Measurements from ENCODE around the gene CMTR1. TPM values are rescaled to one million over a fixed set of nuclear protein-coding genes. Genes with fewer than 3 reads are reported as not detected.
A peak's percentile ranks its signal among the peaks of the same experiment; 100 is the strongest.
"Not testable (repeated sequence)": the region's sequence is repeated elsewhere in the genome, so short reads cannot be mapped to it uniquely, and the experiment has no call there.

Gene CMTR1
- total RNA-seq, 1 donor from 2014 or later = 44.5 TPM

- H3K27ac Mint-ChIP-seq (ENCODE audit: unreplicated experiment) = peak within 1 kb of the TSS; percentile 83
- H3K27me3 Mint-ChIP-seq (ENCODE audit: unreplicated experiment) = peaks cover 3% of the 10 kb centered on the region
- no peak for TF ChIP-seq CTCF (IDR thresholded peaks at IDR 0.05)
- no peaks in the 10 kb centered on the region for H3K9me3 Mint-ChIP-seq (ENCODE audit: unreplicated experiment)
- peak within 1 kb of the TSS; percentile 92 for H3K4me3 Mint-ChIP-seq (ENCODE audit: unreplicated experiment)
- H3K36me3 Mint-ChIP-seq (ENCODE audit: unreplicated experiment) = no peaks in the 10 kb centered on the region
- peaks cover 17% of the 10 kb centered on the region for H3K4me1 Mint-ChIP-seq (ENCODE audit: unreplicated experiment)
- DNase-seq (ENCODE audit: extremely low spot score, unreplicated experiment) = peak; percentile 98
Measured at GRCh38 chr6:37499433-37500293, 66.6 kb downstream of the CMTR1 start, which contains the start of gene CCDC167. CCDC167 (minus strand) TSS chr6:37499893; CDS start chr6:37499863, 30 bp downstream.

GRCh38 chr6:37500294-37500608 is 67.2 kb downstream of the CMTR1 start:
- Mint-ChIP-seq H3K27me3 (ENCODE audit: unreplicated experiment) (peaks cover 6% of the 10 kb centered on the region), H3K9me3 (ENCODE audit: unreplicated experiment) (no peaks in the 10 kb centered on the region), H3K4me3 (ENCODE audit: unreplicated experiment) (peak overlapping the region; percentile 92), H3K27ac (ENCODE audit: unreplicated experiment) (peak overlapping the region; percentile 83), H3K4me1 (ENCODE audit: unreplicated experiment) (peaks cover 17% of the 10 kb centered on the region), H3K36me3 (ENCODE audit: unreplicated experiment) (no peaks in the 10 kb centered on the region)
- no peak for TF ChIP-seq CTCF (IDR thresholded peaks at IDR 0.05)
- DNase-seq (ENCODE audit: extremely low spot score, unreplicated experiment) = no peak

GRCh38 chr6:37500904-37501303 is 67.9 kb downstream of the CMTR1 start:
- not testable (repeated sequence) for H3K27me3 Mint-ChIP-seq (ENCODE audit: unreplicated experiment); H3K27ac Mint-ChIP-seq (ENCODE audit: unreplicated experiment); DNase-seq (ENCODE audit: extremely low spot score, unreplicated experiment); H3K9me3 Mint-ChIP-seq (ENCODE audit: unreplicated experiment); H3K36me3 Mint-ChIP-seq (ENCODE audit: unreplicated experiment); H3K4me3 Mint-ChIP-seq (ENCODE audit: unreplicated experiment)
- H3K4me1 Mint-ChIP-seq (ENCODE audit: unreplicated experiment) = peaks cover 17% of the 10 kb centered on the region

GRCh38 chr6:37501632-37502491 is 68.8 kb downstream of the CMTR1 start:
- Mint-ChIP-seq H3K36me3 (ENCODE audit: unreplicated experiment) (no peaks in the 10 kb centered on the region), H3K27ac (ENCODE audit: unreplicated experiment) (no peak overlapping the region), H3K4me3 (ENCODE audit: unreplicated experiment) (no peak overlapping the region), H3K9me3 (ENCODE audit: unreplicated experiment) (no peaks in the 10 kb centered on the region), H3K4me1 (ENCODE audit: unreplicated experiment) (peaks cover 17% of the 10 kb centered on the region), H3K27me3 (ENCODE audit: unreplicated experiment) (peaks cover 8% of the 10 kb centered on the region)
- TF ChIP-seq CTCF (IDR thresholded peaks at IDR 0.05) = no peak
- no peak for DNase-seq (ENCODE audit: extremely low spot score, unreplicated experiment)

- Mint-ChIP-seq H3K27ac (ENCODE audit: unreplicated experiment) (no peak overlapping the region), H3K27me3 (ENCODE audit: unreplicated experiment) (peaks cover 8% of the 10 kb centered on the region), H3K36me3 (ENCODE audit: unreplicated experiment) (no peaks in the 10 kb centered on the region), H3K4me3 (ENCODE audit: unreplicated experiment) (no peak overlapping the region), H3K4me1 (ENCODE audit: unreplicated experiment) (peaks cover 17% of the 10 kb centered on the region), H3K9me3 (ENCODE audit: unreplicated experiment) (no peaks in the 10 kb centered on the region)
- TF ChIP-seq CTCF (IDR thresholded peaks at IDR 0.05) = no peak
- no peak for DNase-seq (ENCODE audit: extremely low spot score, unreplicated experiment)
Measured at GRCh38 chr6:37502703-37503291, 69.8 kb downstream of the CMTR1 start.

All from osteocyte (in vitro differentiated cells).